Stimulated activated CD4-positive, alpha-beta T cell treated with anti-CD3 and anti-CD28 coated beads, Interleukin-15, amount 100 ng/mL, for 1 hour (primary cell): Measurements from ENCODE around the gene RIPK3.

ENCODE experiments used
- DNase-seq, 2 donors: peaks; one replicate each; pipeline ENCODE4 v3.0.0-alpha.2; 2020; ENCODE audit warnings: low read depth in 1 of 2, low spot score in 1 of 2

Gene RIPK3

DNA sequence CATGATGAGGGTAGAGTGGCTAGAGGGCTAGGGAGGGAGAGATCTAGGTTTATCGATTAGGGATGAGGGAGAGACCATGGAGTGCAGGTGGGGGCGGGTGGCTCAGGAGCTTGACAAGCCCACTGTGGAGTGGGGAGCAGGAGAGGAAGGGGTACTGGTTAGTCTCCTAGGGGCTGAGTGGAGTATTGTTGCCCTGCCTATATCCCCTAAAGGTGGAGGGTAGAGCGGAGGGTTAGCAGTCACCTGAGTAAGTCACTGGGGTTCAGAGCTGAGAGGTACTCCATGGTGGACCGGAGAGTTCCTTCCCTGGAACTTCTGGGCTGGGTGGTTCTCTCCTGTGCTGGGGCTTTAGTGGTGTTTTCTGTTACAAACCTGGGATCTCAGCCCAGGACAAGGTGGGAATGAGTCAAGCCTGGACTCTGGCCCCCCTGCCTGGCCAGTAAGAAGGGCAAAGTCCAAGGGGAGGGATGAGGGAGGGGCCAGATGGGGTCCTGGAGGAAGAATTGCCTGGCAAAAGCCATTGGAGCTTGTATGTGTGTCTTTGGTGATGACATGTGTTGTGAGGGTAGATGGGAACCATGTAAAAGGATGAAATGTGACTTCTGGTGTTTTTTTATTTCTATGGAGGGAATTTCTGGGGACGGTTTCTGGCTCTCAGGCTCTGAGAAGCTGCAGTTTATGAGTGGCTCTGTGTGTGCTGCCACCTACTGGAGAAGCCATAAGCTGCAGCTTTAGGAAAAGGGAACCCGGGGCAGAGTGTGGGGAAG lies 32.0 kb downstream of the RIPK3 start, which contains the start of gene CIDEB:
Gene CIDEB, minus strand, starts transcription at position 403 of the 767 bp plus-strand sequence. Its CDS starts 119 bp downstream, at position 284.
- no peak for DNase-seq

DNA sequence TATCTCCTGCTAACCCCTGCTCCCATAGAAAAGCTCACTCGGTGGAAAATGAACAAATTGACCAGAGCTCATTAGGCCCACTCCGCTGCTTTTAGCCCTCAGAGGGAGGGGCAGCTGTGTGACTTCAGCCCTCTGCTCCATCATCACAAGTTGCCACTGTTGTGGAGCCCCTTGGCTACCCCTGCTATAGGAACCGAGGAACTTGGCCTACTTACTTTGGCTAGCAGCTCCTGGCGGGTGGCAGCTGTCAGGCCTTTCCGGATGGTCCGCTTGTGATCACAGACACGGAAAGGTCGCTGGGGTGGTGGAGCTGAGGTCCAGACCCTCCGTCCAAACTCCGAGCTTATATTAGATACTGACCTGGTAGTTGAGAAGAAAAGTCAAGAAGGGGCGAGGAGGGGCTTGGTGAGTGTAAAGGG lies 32.6 kb downstream of the RIPK3 start:
- no peak for DNase-seq

DNA sequence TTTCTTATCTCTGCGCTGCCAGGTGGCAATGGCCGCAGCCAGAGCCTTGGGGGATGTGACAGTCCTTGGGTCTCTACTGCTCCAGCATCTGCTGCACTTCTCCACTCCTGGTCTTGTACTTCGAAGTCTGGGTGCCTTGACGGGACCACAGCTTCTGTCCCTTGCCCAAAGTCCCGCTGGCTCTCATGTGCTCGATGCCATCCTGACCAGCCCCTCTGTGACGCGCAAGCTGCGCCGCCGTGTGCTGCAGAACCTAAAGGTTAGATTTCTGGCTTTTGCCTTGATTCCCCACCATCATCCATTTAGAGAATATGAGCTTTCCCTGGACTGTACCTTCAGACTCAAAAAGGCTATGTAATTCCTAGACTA lies 35.8 kb downstream of the RIPK3 start:
- DNase-seq, result no peak

DNA sequence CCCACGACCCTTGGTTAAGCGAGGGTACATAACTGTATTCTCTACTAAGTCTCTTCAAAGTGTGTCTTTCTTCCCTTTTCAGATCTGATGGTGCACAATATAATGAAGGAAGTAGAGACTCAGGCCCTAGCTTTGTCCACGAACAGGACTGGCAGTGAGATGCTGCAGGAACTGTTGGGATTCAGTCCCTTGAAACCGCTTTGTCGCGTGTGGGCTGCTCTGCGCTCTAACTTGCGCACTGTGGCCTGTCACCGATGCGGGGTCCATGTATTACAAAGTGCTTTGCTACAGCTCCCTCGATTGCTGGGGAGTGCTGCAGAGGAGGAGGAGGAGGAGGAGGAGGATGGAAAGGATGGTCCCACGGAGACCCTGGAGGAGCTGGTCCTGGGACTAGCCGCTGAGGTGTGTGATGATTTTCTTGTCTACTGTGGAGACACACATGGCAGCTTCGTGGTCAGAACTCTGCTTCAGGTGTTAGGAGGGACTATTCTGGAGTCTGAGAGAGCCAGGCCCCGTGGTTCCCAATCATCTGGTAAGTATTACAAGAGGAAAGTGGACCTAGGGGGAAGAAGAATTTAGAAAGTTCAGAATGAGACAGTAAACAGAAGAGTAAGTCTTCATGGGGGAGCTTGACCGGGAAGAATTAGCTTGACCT lies 39.3 kb downstream of the RIPK3 start:
- DNase-seq, result no peak

DNA sequence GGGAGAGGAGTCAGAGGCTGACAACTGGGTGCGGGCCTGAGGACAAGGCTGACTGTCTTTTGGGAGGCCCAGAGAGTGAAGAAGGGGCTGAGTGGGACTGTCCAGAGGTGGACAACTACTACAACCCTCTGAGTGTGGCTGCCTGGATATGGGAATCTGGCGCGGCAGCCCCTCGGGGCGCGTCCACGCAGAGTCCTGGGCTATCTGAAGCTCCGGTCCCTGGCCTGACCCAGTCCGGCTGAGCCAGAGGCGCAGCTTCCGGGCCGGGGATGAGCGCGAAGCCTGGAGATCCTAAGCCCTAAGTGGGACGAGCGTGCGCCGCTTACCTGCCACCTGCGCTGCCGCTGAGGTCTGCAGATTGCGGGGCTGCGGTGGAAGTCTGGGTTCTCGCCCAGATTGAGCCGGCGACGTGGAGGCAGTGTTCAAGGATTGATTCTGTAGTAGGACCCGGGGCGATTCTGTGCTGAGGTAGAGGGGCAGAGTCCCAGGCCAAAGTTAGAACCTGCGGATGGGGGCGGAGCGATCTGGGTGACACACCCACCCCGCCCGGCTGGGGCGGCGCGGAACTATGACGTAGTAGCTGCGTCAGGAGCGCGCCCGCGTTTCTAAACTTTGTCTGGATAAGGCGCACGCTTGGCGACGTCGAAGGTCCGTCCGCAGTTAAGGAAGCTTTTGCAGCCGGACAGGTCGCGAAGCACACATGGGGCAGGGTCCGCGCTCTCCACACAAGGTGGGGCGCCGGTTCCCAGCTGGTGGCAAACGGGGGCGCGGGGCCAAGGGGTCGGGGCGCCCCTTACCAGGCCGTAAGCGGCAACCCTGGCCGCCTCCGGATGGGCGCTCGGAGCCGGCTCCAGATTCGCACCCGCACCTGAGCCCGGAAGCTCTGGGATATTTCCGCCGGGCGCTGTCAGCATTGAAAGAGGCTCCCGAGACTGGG lies 40.3 kb downstream of the RIPK3 start, which contains the start of the genes DHRS1 and NOP9:
Gene DHRS1, minus strand, starts transcription at position 526 of the 937 bp plus-strand sequence. CDS start 674 bp downstream, outside the sequence.
Gene NOP9, plus strand, starts transcription at position 596 of the 937 bp plus-strand sequence. Its CDS starts 105 bp downstream, at position 701.
- DNase-seq, result peak; percentile 81 to 92

DNA sequence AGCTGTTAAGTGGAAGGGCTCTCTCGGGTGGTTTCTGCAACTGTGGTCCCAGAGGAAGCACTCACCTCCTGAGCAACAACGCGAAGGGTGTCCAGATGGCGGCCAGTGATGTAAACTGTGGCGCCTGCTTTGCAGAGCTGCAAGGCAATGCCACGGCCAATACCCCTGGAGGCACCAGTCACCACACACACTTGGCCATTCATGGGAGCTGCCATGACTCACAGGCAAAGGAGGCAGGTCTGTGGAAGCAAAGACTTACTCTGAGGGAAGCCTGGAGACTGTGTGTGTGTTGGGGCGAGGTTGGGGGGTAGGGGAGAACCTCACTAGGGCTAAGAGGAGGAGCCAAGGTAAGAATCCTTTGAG lies 40.9 kb downstream of the RIPK3 start:
- no peak for DNase-seq

DNA sequence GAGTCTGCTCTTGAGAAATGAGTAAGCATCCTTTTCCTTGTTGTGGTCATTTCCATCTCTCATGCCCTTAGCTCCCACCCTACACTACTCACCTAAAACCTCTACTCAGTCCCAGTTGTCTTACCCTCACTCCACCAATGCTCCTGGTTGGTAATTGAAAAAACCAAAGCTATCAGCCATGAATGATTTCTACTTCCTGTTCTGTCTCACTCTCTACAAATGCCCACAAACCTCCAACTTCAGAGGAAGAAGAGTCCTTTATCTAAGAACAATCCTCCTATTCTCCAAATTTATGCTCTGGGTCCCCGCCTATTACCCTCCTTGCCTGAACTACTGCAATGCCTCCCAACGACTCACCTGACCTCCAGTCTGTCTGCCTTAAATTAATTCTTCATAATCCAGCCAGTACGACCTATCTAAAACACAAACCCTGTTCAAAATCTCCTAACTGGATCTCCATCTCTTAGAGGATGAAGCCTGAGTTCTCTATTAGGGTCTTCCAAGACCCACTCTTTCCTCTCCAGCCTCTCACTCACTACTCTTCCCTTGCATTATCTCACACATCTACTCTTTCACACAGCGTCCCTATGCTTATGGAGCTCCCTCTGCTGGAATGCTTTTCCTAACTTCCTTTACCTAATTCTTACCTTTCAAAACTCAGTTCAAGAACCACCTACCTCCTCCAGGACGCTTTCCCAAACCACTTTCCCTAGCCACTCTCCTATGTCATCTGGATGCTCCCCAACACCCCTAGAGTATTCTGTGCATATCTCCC lies 42.4 kb downstream of the RIPK3 start:
- no peak for DNase-seq

DNA sequence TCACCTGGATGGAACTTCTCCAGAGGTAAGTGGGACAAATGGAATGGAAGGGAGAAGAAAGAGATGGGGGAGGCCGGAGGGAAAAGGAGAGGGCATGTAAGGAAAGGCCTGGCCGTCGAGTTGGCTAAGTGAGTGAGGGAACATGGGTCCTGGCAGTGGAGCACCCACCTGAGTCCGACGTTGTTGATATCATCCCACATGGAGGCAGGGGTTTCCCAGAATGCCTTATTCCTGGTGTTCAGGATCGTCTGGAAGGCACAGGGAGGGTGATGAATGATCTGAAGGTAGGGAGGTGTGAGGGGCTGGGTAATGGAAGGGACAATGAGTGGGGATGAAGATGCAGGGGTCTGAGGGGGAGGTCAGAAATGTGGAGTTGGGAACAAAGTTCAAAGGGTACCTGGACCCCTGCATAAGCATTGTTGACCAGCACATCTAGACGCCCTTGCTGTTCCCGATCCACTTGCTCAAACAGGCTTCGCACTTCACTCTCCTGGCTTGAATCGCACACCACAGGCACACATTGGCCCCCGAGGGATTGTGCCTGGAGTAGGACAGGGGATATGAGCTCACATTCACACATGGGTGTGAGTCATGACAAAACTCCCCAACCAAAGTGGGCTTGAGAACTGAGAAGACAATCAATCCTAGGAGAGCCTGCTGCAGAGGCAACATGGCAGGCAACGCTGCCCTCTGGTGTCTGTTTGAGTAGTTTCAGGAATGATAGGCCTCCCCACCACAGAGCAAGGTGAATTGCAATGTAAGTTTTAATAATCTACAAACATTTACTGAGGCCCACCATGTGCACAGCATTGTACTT lies 43.2 kb downstream of the RIPK3 start:
- DNase-seq, result peak; percentile 46 to 48

DNA sequence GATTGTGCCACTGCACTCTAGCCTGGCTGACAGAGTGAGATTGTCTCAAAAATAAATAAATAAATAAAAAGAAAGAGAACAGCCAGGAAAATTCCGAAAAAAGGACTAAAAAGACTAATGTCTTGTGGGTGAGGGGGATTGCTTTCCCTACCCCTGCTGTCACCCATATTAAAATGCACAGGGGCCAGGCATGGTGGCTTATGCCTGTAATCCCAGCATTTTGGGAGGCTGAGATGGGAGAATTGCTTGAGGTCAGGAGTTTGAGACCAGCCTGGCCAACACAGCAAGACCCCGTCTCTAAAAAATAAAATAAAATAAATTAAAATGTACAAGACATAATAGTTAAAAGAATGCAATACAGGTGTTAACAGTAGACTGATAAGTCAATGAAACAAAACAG lies 46.3 kb downstream of the RIPK3 start:
- no peak for DNase-seq

DNA sequence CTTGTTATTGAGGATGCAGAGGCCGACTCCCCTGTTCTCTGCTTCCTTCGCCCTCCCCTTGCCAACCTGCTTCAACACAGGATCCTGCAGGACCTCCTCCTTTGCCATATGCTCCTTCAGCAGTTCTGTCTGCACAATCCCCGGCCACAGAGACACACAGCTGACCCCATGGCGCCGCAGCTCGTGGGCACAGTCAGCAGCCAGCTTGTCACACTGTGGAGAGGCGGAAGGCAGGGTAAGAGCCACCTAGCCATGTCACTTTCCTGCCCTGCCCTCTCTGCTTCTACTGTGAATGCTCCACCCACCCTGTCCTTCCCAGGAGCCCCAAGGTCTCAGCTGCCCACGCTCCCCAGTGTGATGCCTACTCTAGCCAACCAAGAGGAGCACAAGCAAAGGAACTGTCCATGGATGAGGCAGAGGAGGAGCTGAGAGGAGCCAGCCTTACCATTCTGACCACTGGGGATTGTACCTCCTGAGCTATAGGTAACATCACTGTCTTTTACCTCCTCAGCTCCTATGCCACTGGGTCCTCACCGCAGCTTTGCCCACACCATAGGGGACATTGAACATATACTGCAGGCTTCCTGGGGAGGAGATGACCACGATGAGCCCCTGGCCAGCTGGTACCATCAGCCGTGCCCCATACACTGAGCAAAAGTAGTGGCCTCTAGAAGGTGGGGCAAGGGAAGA lies 47.5 kb downstream of the RIPK3 start:
- no peak for DNase-seq

DNA sequence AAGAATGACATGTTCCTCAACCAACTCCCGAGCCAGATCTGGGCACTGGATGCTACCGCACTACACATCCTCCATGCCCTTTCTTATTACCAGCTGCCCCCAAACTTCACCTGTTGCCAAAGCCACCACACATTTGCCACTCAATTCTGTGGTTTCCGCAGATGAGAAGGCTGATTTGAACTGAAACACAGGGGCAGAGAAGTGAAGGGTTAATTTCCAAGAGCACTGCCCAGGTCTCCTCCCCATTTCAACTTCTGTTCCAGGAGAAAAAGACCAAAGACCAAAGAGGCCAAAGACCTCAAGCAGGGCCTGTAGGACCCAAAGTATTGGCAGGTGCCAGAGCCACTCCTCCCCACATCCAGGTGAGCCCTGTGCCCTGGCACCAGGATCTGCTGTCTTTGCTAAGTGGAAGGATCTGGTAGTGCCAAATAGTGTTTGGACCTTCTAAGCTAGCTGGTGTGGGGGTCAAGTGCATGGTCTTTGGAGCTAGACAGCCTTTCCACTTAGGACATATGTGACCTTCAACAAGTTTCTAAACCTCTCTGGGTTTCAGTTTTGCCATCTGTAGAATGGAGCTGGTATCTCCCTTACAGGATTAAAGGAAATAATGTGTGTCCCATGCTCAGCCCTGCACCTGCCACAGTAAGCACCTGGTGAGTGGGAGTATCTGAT lies 48.2 kb downstream of the RIPK3 start:
- no peak for DNase-seq

DNA sequence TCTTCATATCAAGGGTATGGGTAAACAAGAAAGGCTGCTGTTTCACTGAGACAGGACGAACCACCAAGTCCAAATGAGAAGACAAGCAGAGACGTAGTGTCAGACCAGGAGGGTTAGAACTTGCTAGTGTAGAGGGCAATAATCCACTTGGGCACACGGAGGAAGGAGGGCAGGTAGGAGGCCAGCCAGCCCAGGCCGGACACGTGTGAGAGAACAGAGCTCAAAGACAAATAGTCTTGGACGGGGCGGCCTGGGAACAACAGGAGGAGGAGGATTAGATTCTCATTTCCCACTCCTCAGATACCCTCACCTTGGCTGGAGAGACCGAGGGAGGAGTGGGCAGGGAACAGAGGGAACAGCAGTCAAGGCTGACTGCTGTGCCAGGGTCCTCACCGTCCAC lies 49.0 kb downstream of the RIPK3 start:
- DNase-seq, result no peak

DNA sequence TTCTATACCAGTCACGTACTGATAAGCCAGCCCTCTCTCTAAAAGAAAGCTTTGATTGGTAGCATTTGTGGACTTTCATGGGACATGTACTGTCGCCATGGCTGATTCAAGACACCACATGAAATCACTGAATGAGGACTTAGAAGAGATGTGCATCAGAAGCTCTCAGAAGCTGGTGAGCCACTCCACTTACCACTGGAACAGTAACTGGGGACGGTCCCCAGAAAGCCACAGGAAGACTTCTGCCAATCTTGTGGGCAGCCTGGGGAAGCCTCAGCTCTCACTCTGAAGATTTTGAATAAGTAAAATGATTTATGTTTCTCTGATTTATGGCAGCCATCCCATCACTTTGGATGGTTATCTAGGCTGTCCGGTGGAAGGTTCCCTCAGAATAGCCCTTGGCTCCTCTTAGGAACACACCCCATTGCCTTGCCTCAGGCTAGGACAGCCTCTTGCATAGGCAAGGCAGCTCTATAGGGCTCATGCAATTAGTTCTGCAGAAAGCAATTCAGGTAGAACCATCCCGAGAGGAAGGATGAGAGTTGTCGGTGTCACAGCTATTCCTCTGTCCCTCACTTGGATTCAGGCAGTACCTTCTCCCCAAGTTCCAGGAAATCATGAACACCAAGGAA lies 50.0 kb downstream of the RIPK3 start:
- DNase-seq, result no peak

DNA sequence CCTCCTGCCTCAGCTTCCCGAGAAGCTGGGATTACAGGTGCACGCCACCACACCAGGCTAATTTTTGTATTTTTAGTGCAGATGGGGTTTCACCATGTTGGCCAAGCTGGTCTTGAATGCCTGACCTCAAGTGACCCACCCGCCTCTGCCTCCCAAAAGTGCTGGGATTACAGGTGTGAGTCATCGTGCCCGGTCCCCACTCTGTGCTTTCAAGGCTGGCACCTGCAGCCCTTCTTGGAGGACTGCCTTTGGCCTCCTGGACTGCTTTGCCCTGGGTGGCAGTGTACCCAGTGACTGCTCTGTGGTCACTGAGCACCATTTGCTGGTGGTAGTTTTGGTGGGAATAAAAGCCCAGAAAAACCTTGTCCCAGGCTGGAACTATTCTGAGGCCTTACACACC lies 52.8 kb downstream of the RIPK3 start:
- no peak for DNase-seq
